ENCODE results near the gene NPAS1.

DNA sequence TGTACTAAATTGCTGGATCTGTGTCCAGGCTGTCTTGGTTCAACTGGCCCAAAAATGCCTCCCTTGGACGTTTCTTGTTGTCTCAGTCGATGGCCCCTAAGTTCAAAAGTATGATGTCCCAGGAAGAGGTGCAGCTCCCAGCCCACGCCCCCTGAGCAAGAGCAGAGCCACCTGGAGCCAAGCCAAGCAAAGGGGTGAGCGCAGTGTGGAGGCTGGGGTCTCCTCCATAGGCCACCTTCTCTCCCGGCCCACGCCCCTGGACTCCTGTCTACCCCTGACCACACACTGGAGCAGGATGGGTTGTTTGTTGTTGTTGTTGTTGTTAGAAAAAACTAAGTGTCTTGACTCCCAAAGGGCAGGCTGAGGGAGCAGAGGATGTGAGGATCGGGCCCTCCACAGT lies 26.0 kb upstream of the NPAS1 start:
- TF ChIP-seq, protein P1, sequence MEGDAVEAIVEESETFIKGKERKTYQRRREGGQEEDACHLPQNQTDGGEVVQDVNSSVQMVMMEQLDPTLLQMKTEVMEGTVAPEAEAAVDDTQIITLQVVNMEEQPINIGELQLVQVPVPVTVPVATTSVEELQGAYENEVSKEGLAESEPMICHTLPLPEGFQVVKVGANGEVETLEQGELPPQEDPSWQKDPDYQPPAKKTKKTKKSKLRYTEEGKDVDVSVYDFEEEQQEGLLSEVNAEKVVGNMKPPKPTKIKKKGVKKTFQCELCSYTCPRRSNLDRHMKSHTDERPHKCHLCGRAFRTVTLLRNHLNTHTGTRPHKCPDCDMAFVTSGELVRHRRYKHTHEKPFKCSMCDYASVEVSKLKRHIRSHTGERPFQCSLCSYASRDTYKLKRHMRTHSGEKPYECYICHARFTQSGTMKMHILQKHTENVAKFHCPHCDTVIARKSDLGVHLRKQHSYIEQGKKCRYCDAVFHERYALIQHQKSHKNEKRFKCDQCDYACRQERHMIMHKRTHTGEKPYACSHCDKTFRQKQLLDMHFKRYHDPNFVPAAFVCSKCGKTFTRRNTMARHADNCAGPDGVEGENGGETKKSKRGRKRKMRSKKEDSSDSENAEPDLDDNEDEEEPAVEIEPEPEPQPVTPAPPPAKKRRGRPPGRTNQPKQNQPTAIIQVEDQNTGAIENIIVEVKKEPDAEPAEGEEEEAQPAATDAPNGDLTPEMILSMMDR (IDR thresholded peaks at IDR 0.05 in 8 of 11, conservative IDR thresholded peaks at IDR 0.05 in 3 of 11): no peak
- no peak for TF ChIP-seq POLR2AphosphoS5 (IDR thresholded peaks at IDR 0.05)
